Right lobe of liver (tissue), 4 donors: ENCODE measurements around the gene CDH2.

Source experiments
- POLR2A ChIP-seq: fragments of 450-650 bp; IDR thresholded peaks from one replicate; pipeline ENCODE4 v1.6.1; 2017; ENCODE audit warnings: antibody characterized with exemption, mild to moderate bottlenecking
- TF ChIP-seq, protein P1 (sequence below), 4 donors: fragments of 200-600 bp in 3 of 4; fragments of 450-650 bp in 1 of 4; IDR thresholded peaks; one replicate each; pipeline versions ENCODE4 v1.5.1 to v1.8.0; 2016 to 2022; ENCODE audit warnings: antibody characterized with exemption in 4 of 4, mild to moderate bottlenecking in 2 of 4
- donor health status: DM: no; HTN: no; CAD: no.
- donor health status: DM: no; HTN: no; CAD: no.
- donor health status: DM: no; HTN: yes; CAD: no.

DNA sequence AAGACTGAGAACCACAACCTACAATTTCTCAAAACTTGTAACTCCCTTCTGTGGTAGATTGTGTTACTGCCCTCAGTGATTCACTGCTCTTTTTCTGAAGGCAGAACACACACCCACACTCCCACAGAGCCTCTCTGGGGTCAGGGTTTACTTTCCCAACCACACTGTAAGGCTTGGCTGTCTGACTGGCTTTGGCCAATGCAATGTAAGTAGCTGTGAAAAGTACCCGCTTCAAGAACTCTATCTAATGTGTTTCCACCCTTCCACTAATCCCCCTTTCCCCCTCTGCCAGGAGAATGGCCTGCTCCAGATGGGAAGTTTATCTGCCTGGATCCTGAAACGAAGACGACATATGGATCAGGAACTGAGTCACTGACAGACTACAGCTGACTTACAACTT is 222.7 kb downstream of the CDH2 start:
- TF ChIP-seq POLR2A = no peak
- TF ChIP-seq, protein P1, sequence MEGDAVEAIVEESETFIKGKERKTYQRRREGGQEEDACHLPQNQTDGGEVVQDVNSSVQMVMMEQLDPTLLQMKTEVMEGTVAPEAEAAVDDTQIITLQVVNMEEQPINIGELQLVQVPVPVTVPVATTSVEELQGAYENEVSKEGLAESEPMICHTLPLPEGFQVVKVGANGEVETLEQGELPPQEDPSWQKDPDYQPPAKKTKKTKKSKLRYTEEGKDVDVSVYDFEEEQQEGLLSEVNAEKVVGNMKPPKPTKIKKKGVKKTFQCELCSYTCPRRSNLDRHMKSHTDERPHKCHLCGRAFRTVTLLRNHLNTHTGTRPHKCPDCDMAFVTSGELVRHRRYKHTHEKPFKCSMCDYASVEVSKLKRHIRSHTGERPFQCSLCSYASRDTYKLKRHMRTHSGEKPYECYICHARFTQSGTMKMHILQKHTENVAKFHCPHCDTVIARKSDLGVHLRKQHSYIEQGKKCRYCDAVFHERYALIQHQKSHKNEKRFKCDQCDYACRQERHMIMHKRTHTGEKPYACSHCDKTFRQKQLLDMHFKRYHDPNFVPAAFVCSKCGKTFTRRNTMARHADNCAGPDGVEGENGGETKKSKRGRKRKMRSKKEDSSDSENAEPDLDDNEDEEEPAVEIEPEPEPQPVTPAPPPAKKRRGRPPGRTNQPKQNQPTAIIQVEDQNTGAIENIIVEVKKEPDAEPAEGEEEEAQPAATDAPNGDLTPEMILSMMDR (IDR thresholded peaks at IDR 0.05) = no peak
